Smooth muscle cell (in vitro differentiated cells): Measurements from ENCODE around the gene C17orf67. TPM values are rescaled to one million over a fixed set of nuclear protein-coding genes. Genes with fewer than 3 reads are reported as not detected.

Experiments used
- DNase-seq: peaks from one replicate; lab custom pipeline; 2025; ENCODE audit not compliant: unreplicated experiment; lab: John Stamatoyannopoulos, UW
- H2AFZ ChIP-seq: fragments of 200-600 bp; sonication (generic); 2 replicates; pipeline ENCODE4 v1.6.0; 2016; ENCODE audit warnings: antibody characterized with exemption, low read depth, mild to moderate bottlenecking
- H3F3A ChIP-seq: fragments of 200-600 bp; sonication (generic); 2 replicates; pipeline ENCODE4 v1.6.0; 2017; ENCODE audit warnings: antibody characterized with exemption, low read depth
- H3K27ac ChIP-seq: fragments of 200-600 bp; sonication (generic); 2 replicates; pipeline ENCODE4 v1.5.1; 2016; ENCODE audit warnings: low read depth, mild to moderate bottlenecking
- H3K27me3 ChIP-seq: fragments of 200-600 bp; sonication (generic); 2 replicates; pipeline ENCODE4 v1.6.1; 2016; ENCODE audit warnings: low read depth, mild to moderate bottlenecking
- H3K36me3 ChIP-seq: fragments of 200-600 bp; sonication (generic); 2 replicates; pipeline ENCODE4 v1.5.1; 2016; ENCODE audit warnings: low read depth
- H3K4me1 ChIP-seq: fragments of 200-600 bp; sonication (generic); 2 replicates; pipeline ENCODE4 v1.5.1; 2016; ENCODE audit warnings: low read depth
- H3K4me2 ChIP-seq: fragments of 200-600 bp; sonication (generic); 2 replicates; pipeline ENCODE4 v1.6.0; 2016; ENCODE audit warnings: mild to moderate bottlenecking
- H3K4me3 ChIP-seq: fragments of 200-600 bp; sonication (generic); 2 replicates; pipeline ENCODE4 v1.5.1; 2016; ENCODE audit warnings: mild to moderate bottlenecking
- H3K79me2 ChIP-seq: fragments of 200-600 bp; sonication (generic); 2 replicates; pipeline ENCODE4 v1.6.0; 2016; ENCODE audit warnings: low read depth, mild to moderate bottlenecking
- H3K9ac ChIP-seq: fragments of 200-600 bp; sonication (generic); 2 replicates; pipeline ENCODE4 v1.6.0; 2016; ENCODE audit warnings: low read depth
- H3K9me3 ChIP-seq: fragments of 200-600 bp; sonication (generic); replicated peaks from 2 replicates; pipeline ENCODE4 v1.5.1; 2016; ENCODE audit warnings: low read depth
- H4K20me1 ChIP-seq: fragments of 200-600 bp; sonication (generic); 2 replicates; pipeline ENCODE4 v1.6.0; 2016; ENCODE audit warnings: low read depth
- CTCF ChIP-seq: fragments of 200-600 bp; sonication (generic); IDR thresholded peaks from 2 replicates; pipeline ENCODE4 v1.5.1; 2017; ENCODE audit warnings: borderline replicate concordance, mild to moderate bottlenecking, antibody characterized with exemption; ENCODE audit not compliant: insufficient read depth, poor library complexity, severe bottlenecking
- WGBS: methylation state at CpG from one replicate; pipeline ENCODE4 v1.1.7; 2016; ENCODE audit warnings: low lambda C conversion rate; 5-methylcytosine and 5-hydroxymethylcytosine counted together
- polyA plus RNA-seq: library from polyadenylated mRNA; unstranded; fragments of >200 nt; fragmentation: Nextera tagmentation; extraction: Ambion mirVana; gene quantifications from 2 replicates; pipeline ENCODE4 v1.2.1, GENCODE V29; 2016
- total RNA-seq: library from RNA; depleted of rRNA; stranded (reverse); fragments of >200 nt; gene quantifications from 2 replicates; pipeline ENCODE4 v1.2.3, GENCODE V29; 2014

The C17orf67 gene
- total and polyA plus RNA-seq, 2 experiments from 2014 or later = 0.47 TPM; not detected in 1

DNA sequence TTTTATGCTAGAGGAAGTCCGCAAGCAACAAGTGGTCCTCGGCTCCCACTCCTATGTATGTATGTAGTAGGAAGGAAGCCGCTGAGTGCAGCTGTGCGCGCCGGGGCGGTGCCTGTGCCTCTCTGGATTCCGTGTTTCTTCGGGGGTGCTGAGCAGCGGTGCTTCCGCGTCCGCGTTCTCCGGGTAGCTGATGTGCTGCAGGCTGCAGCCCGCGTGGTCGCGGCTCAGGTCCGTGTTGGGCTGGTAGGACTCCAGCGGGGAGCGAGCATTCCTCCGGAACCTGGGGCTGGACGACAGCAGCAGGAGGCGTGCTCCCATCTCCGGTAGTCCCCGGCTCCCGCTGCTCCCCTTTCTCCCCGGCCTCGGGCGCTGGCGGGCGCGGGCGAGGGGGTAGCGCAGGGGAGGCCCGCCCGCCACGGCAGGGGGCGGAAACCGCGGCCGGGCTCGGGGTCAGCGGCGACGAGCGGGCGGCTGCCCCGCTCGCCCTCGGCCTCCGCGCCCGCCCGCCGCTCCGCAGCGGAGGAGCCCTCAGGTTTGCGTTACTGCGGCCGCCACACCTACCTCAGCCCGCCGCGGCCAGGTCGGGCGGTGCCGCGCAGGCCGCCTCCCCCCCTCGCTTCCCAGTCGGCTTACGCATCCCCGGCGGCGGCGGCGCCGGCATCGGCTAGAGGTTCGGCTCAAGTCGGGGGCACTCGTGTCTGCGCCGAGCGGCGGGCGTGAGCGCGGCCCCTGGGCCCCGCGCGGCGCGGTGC, 487 bp downstream of the C17orf67 start:
- peaks cover 2% of the 10 kb centered on the region for H4K20me1 ChIP-seq
- no peaks in the 10 kb centered on the region for H3K36me3 ChIP-seq
- H3K9ac ChIP-seq = no peak overlapping the region
- no peak overlapping the region for H3K27ac ChIP-seq
- H3K4me2 ChIP-seq = peak overlapping the region; percentile 87
- no peak for TF ChIP-seq CTCF
- H3K79me2 ChIP-seq = no peaks in the 10 kb centered on the region
- peaks cover 10% of the 10 kb centered on the region for H3K27me3 ChIP-seq
- peaks cover 6% of the 10 kb centered on the region for H3F3A ChIP-seq
- WGBS = 1% methylated on average over 56 of the region's 95 CpGs
- peak overlapping the region; percentile 87 for H2AFZ ChIP-seq
- peaks cover 14% of the 10 kb centered on the region for H3K4me1 ChIP-seq
- DNase-seq = no peak
- peak overlapping the region; percentile 68 for H3K4me3 ChIP-seq
- H3K9me3 ChIP-seq = no peaks in the 10 kb centered on the region

DNA sequence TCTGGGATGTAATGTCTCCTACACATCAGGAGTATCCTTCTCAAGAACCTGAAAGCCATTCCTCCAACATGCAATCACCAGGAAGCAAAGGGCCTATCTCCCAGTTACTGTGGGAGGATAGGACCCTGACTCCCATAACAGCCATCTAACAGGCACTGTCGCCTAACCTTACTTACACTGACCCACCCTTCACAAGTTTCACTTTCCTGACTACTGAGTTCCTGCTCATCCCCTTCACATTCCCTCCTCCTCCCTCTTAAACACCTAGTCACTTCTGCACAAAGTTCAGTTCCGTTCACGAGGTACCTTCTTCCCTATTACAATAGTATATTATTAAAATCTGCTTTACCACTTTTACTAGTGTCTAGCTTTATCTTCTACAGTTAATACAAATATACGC, 1.3 kb downstream of the C17orf67 start:
- no peaks in the 10 kb centered on the region for H3K9me3 ChIP-seq
- no peak overlapping the region for H3K9ac ChIP-seq
- peaks cover 10% of the 10 kb centered on the region for H3K27me3 ChIP-seq
- no peak overlapping the region for H3K27ac ChIP-seq
- H3K79me2 ChIP-seq = no peaks in the 10 kb centered on the region
- H3K4me3 ChIP-seq = peak overlapping the region; percentile 68
- H3K36me3 ChIP-seq = no peaks in the 10 kb centered on the region
- no peak for DNase-seq
- no peak for TF ChIP-seq CTCF
- peaks cover 6% of the 10 kb centered on the region for H3F3A ChIP-seq
- WGBS = 84% methylated on average over 4 of the region's 4 CpGs
- H2AFZ ChIP-seq = no peak overlapping the region
- H4K20me1 ChIP-seq = peaks cover 2% of the 10 kb centered on the region
- peaks cover 14% of the 10 kb centered on the region for H3K4me1 ChIP-seq
- peak overlapping the region; percentile 87 for H3K4me2 ChIP-seq

- Histone ChIP-seq H3K9ac (no peak overlapping the region), H2AFZ (no peak overlapping the region), H3K4me2 (no peak overlapping the region), H3K9me3 (no peaks in the 10 kb centered on the region), H3K4me1 (peaks cover 14% of the 10 kb centered on the region), H3K79me2 (no peaks in the 10 kb centered on the region), H3K27ac (no peak overlapping the region), H3K4me3 (no peak overlapping the region), H3K27me3 (peaks cover 8% of the 10 kb centered on the region), H4K20me1 (peaks cover 2% of the 10 kb centered on the region), H3K36me3 (no peaks in the 10 kb centered on the region), H3F3A (peaks cover 6% of the 10 kb centered on the region)
- DNase-seq = no peak
- no peak for TF ChIP-seq CTCF
- WGBS = 98% methylated on average over 16 of the region's 16 CpGs
Measured at GRCh38 chr17:56831369-56832095, 2.2 kb downstream of the C17orf67 start.
